ENCODE results near the gene MEIOB.
"Not testable (repeated sequence)": the region's sequence is repeated elsewhere in the genome, so short reads cannot be mapped to it uniquely, and the experiment has no call there.

Gene MEIOB

GRCh38 chr16:1903845-1904840 lies 32.2 kb upstream of the MEIOB start:
- Mint-ChIP-seq H3K9me3 (no peaks in the 10 kb centered on the region), H3K4me1 (peaks cover 16% of the 10 kb centered on the region), H3K4me3 (no peak overlapping the region), H3K36me3 (ENCODE audit: low read depth) (no peaks in the 10 kb centered on the region), H3K27me3 (ENCODE audit: low read depth) (peaks cover 28% of the 10 kb centered on the region), H3K27ac (peak overlapping the region in 1 of 3 experiments; percentile 73)
- TF ChIP-seq, protein P1, sequence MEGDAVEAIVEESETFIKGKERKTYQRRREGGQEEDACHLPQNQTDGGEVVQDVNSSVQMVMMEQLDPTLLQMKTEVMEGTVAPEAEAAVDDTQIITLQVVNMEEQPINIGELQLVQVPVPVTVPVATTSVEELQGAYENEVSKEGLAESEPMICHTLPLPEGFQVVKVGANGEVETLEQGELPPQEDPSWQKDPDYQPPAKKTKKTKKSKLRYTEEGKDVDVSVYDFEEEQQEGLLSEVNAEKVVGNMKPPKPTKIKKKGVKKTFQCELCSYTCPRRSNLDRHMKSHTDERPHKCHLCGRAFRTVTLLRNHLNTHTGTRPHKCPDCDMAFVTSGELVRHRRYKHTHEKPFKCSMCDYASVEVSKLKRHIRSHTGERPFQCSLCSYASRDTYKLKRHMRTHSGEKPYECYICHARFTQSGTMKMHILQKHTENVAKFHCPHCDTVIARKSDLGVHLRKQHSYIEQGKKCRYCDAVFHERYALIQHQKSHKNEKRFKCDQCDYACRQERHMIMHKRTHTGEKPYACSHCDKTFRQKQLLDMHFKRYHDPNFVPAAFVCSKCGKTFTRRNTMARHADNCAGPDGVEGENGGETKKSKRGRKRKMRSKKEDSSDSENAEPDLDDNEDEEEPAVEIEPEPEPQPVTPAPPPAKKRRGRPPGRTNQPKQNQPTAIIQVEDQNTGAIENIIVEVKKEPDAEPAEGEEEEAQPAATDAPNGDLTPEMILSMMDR (IDR thresholded peaks at IDR 0.05; ENCODE audit: unreplicated experiment in 3 of 3), result no peak

DNA sequence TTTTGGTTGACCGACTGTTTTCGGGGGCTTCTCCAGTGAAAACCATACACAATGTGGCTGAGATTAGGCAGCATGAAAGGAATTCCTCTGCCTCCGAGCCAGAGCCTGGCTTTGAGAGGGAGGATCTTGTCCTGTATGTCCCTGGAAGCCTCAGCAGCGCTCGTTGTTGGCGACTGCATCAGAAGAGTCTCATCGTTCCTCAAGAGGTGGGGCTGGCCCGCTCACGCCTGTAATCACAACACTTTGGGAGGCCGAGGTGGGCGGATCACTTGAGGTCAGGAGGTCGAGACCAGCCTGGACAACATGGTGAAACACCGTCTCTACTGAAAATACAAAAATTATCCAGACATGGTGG lies 31.2 kb upstream of the MEIOB start:
- peaks cover 20% of the 10 kb centered on the region for H3K27me3 Mint-ChIP-seq (ENCODE audit: low read depth)
- no peaks in the 10 kb centered on the region for H3K36me3 Mint-ChIP-seq (ENCODE audit: low read depth)
- no peak overlapping the region for H3K4me3 Mint-ChIP-seq
- H3K9me3 Mint-ChIP-seq, result no peaks in the 10 kb centered on the region
- no peak overlapping the region for H3K27ac Mint-ChIP-seq
- peaks cover 12% of the 10 kb centered on the region for H3K4me1 Mint-ChIP-seq
- TF ChIP-seq, protein P1 (IDR thresholded peaks at IDR 0.05; ENCODE audit: unreplicated experiment in 3 of 3), result no peak

DNA sequence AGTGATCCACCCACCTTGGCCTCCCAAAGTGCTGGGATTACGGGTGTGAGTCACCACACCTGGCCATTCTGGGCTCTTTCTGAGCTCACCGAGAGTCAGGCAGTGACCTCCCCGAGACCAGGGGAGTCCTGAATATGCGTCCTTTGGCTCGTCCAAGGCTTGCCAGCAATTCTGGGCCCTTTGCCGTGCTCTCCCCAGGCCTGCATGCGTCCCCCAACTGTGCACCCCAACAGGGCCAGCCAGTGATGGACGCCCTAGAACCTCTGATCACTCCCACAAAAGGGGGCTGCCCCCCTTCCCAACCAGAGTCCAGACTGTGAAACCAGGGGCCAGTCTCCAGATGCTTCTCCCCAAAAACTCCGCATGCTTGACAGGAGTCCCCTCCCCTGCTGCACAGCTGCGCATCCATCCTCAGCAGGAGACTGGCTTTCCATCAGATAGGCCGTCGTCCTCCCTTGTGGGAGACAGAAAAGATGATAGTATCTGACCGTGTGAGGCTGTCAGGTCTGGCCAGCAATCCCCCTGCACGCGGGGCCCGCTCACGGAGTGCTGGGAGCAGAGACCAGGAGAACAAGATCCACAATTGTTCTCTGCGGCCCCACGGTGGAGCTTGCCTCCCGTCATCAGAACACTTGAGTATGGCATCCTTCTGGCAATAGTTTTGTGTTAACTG lies 30.7 kb upstream of the MEIOB start:
- Mint-ChIP-seq H3K36me3 (ENCODE audit: low read depth) (no peaks in the 10 kb centered on the region), H3K4me1 (peaks cover 12% of the 10 kb centered on the region), H3K27me3 (ENCODE audit: low read depth) (peaks cover 20% of the 10 kb centered on the region), H3K27ac (no peak overlapping the region), H3K9me3 (no peaks in the 10 kb centered on the region), H3K4me3 (no peak overlapping the region)
- TF ChIP-seq, protein P1 (IDR thresholded peaks at IDR 0.05; ENCODE audit: unreplicated experiment in 3 of 3), result no peak

GRCh38 chr16:1900452-1900774 lies 28.4 kb upstream of the MEIOB start:
- no peaks in the 10 kb centered on the region for H3K9me3 Mint-ChIP-seq
- TF ChIP-seq, protein P1 (IDR thresholded peaks at IDR 0.05; ENCODE audit: unreplicated experiment in 3 of 3), result no peak

GRCh38 chr16:1899641-1900451 lies 27.9 kb upstream of the MEIOB start:
- Mint-ChIP-seq H3K4me3 (no peak overlapping the region), H3K4me1 (peaks cover 12% of the 10 kb centered on the region), H3K36me3 (ENCODE audit: low read depth) (no peaks in the 10 kb centered on the region), H3K27me3 (ENCODE audit: low read depth) (peaks cover 15% of the 10 kb centered on the region), H3K9me3 (no peaks in the 10 kb centered on the region), H3K27ac (no peak overlapping the region)
- TF ChIP-seq, protein P1 (IDR thresholded peaks at IDR 0.05; ENCODE audit: unreplicated experiment in 3 of 3), result no peak

More at GRCh38 chr16:1900452-1900774, 28.4 kb upstream of the MEIOB start:
- Mint-ChIP-seq H3K4me1 (peaks cover 12% of the 10 kb centered on the region), H3K4me3 (no peak overlapping the region), H3K27me3 (ENCODE audit: low read depth) (peaks cover 16% of the 10 kb centered on the region), H3K27ac (no peak overlapping the region), H3K36me3 (ENCODE audit: low read depth) (no peaks in the 10 kb centered on the region)

- not testable (repeated sequence) for H3K9me3 Mint-ChIP-seq; H3K27ac Mint-ChIP-seq; H3K36me3 Mint-ChIP-seq (ENCODE audit: low read depth); H3K4me1 Mint-ChIP-seq; H3K4me3 Mint-ChIP-seq
- H3K27me3 Mint-ChIP-seq (ENCODE audit: low read depth), result peaks cover 15% of the 10 kb centered on the region
Observed at GRCh38 chr16:1897692-1898091, 25.7 kb upstream of the MEIOB start.
